Esophagus squamous epithelium (tissue), 4 donors: ENCODE measurements around the gene PLCH2.

Experiments
- POLR2A ChIP-seq, 4 donors: fragments of 450-650 bp; IDR thresholded peaks; one replicate each; pipeline ENCODE4 v1.6.1; 2017; ENCODE audit warnings: antibody characterized with exemption in 4 of 4, mild to moderate bottlenecking in 4 of 4, moderate library complexity in 3 of 4
- TF ChIP-seq, protein P1 (sequence below), 6 experiments: fragments of 450-650 bp in 4 of 6; fragments of 200-600 bp in 2 of 6; sonication (generic) in 2 of 6; IDR thresholded peaks; one replicate each; pipeline ENCODE4 v1.5.1; 2016 to 2019; ENCODE audit warnings: antibody characterized with exemption in 6 of 6, mild to moderate bottlenecking in 4 of 6, moderate library complexity in 4 of 6

DNA sequence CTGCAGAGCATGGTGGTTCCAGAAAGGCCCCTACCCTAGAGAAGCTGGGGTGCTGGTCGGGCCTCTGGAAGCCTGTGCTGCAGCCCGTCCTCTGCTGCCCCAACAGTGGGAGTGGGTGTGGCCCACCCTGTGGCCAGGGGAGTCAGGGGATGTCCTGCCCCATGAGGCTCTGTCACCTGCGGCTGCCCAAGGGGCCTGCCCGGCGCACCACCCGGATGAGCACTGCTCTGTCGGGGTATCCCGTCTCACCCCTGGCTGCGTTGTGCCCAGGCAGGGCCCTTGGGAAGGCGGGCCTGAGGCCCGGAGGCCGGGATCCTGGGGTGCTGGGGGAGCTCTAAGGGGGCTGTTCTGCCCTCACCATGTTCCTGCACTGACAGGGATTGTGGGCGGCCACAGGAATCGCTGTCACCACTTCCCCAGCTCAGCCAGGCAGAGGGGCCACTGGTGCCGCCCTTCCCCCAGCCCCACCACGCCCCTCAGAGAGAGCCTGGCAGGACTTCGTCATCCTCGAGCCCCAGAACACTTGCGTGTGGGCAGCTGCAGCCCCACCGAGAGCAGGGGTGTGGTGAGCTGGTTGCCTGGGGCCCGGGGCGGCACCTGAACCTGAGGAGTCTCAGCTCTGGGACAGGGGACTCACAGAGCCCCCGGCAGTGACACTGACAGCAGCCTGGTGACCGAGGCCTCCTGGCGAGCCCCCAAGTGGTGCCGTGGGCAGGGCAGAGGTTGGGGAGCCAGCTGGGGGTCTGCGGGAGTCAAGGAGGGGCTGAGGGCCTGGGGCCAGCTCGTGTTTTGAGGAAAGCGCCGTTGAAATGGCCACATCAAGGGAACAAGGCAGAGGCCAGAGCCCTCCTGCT lies 30.1 kb downstream of the PLCH2 start:
- no peak for TF ChIP-seq POLR2A (IDR thresholded peaks at IDR 0.05)
- TF ChIP-seq, protein P1, sequence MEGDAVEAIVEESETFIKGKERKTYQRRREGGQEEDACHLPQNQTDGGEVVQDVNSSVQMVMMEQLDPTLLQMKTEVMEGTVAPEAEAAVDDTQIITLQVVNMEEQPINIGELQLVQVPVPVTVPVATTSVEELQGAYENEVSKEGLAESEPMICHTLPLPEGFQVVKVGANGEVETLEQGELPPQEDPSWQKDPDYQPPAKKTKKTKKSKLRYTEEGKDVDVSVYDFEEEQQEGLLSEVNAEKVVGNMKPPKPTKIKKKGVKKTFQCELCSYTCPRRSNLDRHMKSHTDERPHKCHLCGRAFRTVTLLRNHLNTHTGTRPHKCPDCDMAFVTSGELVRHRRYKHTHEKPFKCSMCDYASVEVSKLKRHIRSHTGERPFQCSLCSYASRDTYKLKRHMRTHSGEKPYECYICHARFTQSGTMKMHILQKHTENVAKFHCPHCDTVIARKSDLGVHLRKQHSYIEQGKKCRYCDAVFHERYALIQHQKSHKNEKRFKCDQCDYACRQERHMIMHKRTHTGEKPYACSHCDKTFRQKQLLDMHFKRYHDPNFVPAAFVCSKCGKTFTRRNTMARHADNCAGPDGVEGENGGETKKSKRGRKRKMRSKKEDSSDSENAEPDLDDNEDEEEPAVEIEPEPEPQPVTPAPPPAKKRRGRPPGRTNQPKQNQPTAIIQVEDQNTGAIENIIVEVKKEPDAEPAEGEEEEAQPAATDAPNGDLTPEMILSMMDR (IDR thresholded peaks at IDR 0.05) = no peak
